ENCODE results near the gene PAK6.

The PAK6 gene

DNA sequence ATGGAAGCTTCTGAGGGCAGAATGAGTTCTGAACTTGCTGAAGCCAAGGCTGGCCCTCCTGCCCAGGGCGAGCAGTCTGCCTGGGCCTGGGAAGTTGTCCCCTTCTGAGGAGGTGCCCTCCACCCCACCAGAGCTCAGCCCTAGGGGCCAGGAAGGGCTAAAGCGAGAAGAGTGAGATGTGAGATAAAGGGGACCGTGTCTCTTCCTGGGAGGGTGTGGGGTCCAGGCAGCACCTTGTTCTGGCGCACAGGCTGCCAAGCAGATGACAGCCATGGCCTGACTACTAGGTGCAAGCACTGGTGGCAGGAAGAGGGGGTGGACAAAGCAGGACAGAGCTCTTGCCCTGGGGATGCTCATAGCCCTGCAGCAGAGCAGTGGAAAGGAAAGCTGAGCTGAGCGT is 3.7 kb downstream of the PAK6 start:
- Histone ChIP-seq H2BK120ac (ENCODE audit: low read depth, low read length) (no peak overlapping the region), H3K79me2 (ENCODE audit: control insufficient read depth, insufficient read depth, low read length) (no peaks in the 10 kb centered on the region), H3K36me3 (ENCODE audit: control insufficient read depth, insufficient read depth, low read length) (no peaks in the 10 kb centered on the region), H3K23ac (ENCODE audit: low read length) (no peak overlapping the region), H3K27ac (ENCODE audit: low read depth, low read length) (no peak overlapping the region), H3K4me1 (ENCODE audit: control insufficient read depth, low read depth, low read length) (peaks cover 3% of the 10 kb centered on the region), H3K27me3 (ENCODE audit: insufficient read depth, low read length, poor library complexity) (no peaks in the 10 kb centered on the region), H3K4me3 (ENCODE audit: low read length) (no peak overlapping the region), H3K56ac (ENCODE audit: low read length) (no peak overlapping the region), H3K79me1 (ENCODE audit: low read length) (no peaks in the 10 kb centered on the region), H3K4ac (ENCODE audit: low read depth, low read length) (no peak overlapping the region), H4K8ac (ENCODE audit: low read depth, low read length) (no peak overlapping the region), H3K9ac (ENCODE audit: low read length) (no peak overlapping the region), H2BK15ac (replicated peaks; ENCODE audit: low read depth) (no peak overlapping the region), H2AK5ac (ENCODE audit: low read length) (no peak overlapping the region), H3K4me2 (ENCODE audit: low read length) (no peak overlapping the region), H4K5ac (ENCODE audit: low read length) (no peak overlapping the region), H3K18ac (ENCODE audit: low read length) (no peak overlapping the region), H2BK5ac (ENCODE audit: low read length) (no peak overlapping the region)
- no peak for DNase-seq
- WGBS (ENCODE audit: extremely low coverage, insufficient coverage, low lambda C conversion rate): no CpG with 5 or more reads among the region's 5 CpGs

DNA sequence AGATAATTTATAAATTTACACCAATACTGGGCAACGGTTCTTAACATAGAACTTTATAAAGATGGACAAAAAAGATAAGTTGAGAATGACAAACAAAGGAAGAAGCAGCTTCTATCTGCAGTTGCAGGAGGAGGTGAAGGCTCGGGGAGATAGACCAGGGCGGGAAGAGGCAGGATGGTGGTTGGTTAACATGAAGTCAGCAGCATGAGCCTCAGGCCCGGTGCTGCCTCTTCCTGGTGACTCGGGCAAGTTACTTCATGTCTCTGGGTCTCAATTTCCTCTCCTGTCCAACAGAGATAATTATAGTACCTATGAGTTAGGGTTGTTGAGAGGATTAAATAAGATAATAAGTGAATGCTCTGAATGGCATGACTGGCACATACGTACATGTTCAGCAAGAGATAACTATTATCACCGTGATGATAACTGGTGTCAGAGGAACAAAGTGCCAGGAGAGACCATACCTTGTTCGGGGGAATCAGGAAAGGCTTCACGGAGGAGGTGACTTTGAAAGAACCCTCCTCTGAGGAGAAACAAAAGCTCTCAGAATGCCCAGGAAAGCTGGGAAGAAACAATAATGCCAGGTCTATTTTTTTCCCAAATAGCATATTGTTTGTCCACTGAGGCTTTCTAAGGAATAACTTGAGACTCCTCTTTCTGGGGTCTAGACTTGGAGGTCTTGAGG is 4.4 kb downstream of the PAK6 start:
- H2BK5ac ChIP-seq (ENCODE audit: low read length): no peak overlapping the region
- H2AK5ac ChIP-seq (ENCODE audit: low read length): no peak overlapping the region
- no peaks in the 10 kb centered on the region for H3K79me2 ChIP-seq (ENCODE audit: control insufficient read depth, insufficient read depth, low read length)
- H2BK120ac ChIP-seq (ENCODE audit: low read depth, low read length): no peak overlapping the region
- no peak overlapping the region for H3K4me3 ChIP-seq (ENCODE audit: low read length)
- H4K5ac ChIP-seq (ENCODE audit: low read length): no peak overlapping the region
- no peak overlapping the region for H3K9ac ChIP-seq (ENCODE audit: low read length)
- no peak for DNase-seq
- no peak overlapping the region for H2BK15ac ChIP-seq (replicated peaks; ENCODE audit: low read depth)
- no peaks in the 10 kb centered on the region for H3K79me1 ChIP-seq (ENCODE audit: low read length)
- no peak overlapping the region for H3K56ac ChIP-seq (ENCODE audit: low read length)
- peaks cover 3% of the 10 kb centered on the region for H3K4me1 ChIP-seq (ENCODE audit: control insufficient read depth, low read depth, low read length)
- H3K18ac ChIP-seq (ENCODE audit: low read length): no peak overlapping the region
- H3K27ac ChIP-seq (ENCODE audit: low read depth, low read length): no peak overlapping the region
- H3K4ac ChIP-seq (ENCODE audit: low read depth, low read length): no peak overlapping the region
- WGBS (ENCODE audit: extremely low coverage, insufficient coverage, low lambda C conversion rate): no CpG with 5 or more reads among the region's 9 CpGs
- H3K23ac ChIP-seq (ENCODE audit: low read length): no peak overlapping the region
- no peak overlapping the region for H4K8ac ChIP-seq (ENCODE audit: low read depth, low read length)
- H3K4me2 ChIP-seq (ENCODE audit: low read length): no peak overlapping the region
- no peaks in the 10 kb centered on the region for H3K36me3 ChIP-seq (ENCODE audit: control insufficient read depth, insufficient read depth, low read length)
- no peaks in the 10 kb centered on the region for H3K27me3 ChIP-seq (ENCODE audit: insufficient read depth, low read length, poor library complexity)

DNA sequence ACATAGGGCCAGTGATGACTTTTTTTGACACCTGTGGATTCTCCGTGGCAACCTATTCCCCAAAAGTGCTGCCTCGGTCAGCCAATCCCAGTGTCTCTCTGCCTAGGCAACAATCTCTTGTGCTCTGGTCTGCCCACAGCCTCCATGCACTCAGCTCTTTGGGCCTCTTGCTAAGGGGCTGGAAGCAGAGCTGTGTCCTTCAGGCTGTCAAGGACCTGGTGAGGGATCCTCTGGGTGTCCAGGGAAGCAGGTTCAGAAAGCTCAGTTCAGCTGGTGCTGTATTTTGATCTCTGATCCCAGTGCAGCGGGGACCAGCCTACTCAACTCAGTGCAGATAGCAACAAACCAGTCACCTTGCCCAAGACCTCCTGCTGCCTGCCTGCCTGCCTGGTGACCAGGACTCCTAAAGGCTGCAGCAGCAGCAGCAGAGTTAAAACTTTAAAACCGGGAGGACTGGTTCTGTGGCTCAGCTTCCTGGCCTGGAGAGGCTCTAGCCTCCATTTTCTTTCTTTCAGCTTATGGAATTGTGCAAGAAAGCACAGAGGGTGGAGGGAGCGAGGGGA is 6.2 kb downstream of the PAK6 start:
- Histone ChIP-seq H2BK15ac (replicated peaks; ENCODE audit: low read depth) (no peak overlapping the region), H3K79me1 (ENCODE audit: low read length) (no peaks in the 10 kb centered on the region), H3K4ac (ENCODE audit: low read depth, low read length) (no peak overlapping the region), H3K4me2 (ENCODE audit: low read length) (no peak overlapping the region), H4K5ac (ENCODE audit: low read length) (no peak overlapping the region), H3K36me3 (ENCODE audit: control insufficient read depth, insufficient read depth, low read length) (no peaks in the 10 kb centered on the region), H3K56ac (ENCODE audit: low read length) (no peak overlapping the region), H3K18ac (ENCODE audit: low read length) (no peak overlapping the region), H2BK5ac (ENCODE audit: low read length) (no peak overlapping the region), H3K27ac (ENCODE audit: low read depth, low read length) (no peak overlapping the region), H2AK5ac (ENCODE audit: low read length) (no peak overlapping the region), H3K4me3 (ENCODE audit: low read length) (no peak overlapping the region), H3K9ac (ENCODE audit: low read length) (no peak overlapping the region), H3K23ac (ENCODE audit: low read length) (no peak overlapping the region), H4K8ac (ENCODE audit: low read depth, low read length) (no peak overlapping the region), H2BK120ac (ENCODE audit: low read depth, low read length) (no peak overlapping the region), H3K4me1 (ENCODE audit: control insufficient read depth, low read depth, low read length) (peaks cover 3% of the 10 kb centered on the region), H3K79me2 (ENCODE audit: control insufficient read depth, insufficient read depth, low read length) (no peaks in the 10 kb centered on the region), H3K27me3 (ENCODE audit: insufficient read depth, low read length, poor library complexity) (no peaks in the 10 kb centered on the region)
- no CpG with 5 or more reads among the region's 5 CpGs for WGBS (ENCODE audit: extremely low coverage, insufficient coverage, low lambda C conversion rate)
- DNase-seq: peak; percentile 48

DNA sequence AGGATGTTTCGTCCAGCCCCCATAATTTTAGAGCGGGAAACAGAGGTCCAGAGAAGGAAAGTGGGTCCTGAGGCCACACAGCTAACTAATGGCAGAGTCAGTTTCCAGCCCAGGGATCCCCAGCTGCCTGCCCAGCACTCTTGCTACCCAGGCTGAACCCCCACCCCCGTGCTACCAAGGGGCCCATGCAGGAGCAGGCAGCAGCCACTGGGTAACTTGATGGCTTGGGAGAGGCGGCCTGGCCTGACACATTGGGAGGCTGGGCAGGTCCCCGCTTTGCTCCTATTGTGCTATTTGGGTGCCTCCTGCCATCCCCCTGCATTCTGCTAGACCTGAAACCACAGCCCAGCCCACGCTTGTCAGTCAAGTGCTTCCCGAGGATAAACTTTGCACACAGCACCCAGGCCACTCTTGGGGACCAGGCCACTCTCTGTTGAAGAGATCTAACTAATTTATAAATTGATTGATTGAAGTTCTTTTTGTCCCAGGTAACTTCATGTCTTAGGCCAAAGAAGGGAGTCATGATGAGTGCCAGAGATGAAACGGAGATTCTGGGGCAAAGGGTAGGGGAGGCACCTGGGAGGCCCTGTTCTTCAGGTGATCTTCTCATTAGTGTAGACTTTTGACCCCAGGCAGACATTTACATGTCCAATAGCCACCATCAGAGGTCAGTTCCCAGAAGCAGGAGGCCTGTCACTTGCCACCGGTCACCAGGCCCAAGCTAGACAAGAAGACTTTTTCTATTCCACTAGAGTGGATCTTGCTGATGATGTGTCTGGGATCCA is 7.0 kb downstream of the PAK6 start:
- H3K79me2 ChIP-seq (ENCODE audit: control insufficient read depth, insufficient read depth, low read length): no peaks in the 10 kb centered on the region
- H3K4me1 ChIP-seq (ENCODE audit: control insufficient read depth, low read depth, low read length): peaks cover 3% of the 10 kb centered on the region
- H2AK5ac ChIP-seq (ENCODE audit: low read length): no peak overlapping the region
- no peak overlapping the region for H3K27ac ChIP-seq (ENCODE audit: low read depth, low read length)
- H3K18ac ChIP-seq (ENCODE audit: low read length): no peak overlapping the region
- H2BK5ac ChIP-seq (ENCODE audit: low read length): no peak overlapping the region
- H3K56ac ChIP-seq (ENCODE audit: low read length): no peak overlapping the region
- no peak overlapping the region for H3K4me3 ChIP-seq (ENCODE audit: low read length)
- H3K9ac ChIP-seq (ENCODE audit: low read length): no peak overlapping the region
- no peak for DNase-seq
- H2BK15ac ChIP-seq (replicated peaks; ENCODE audit: low read depth): no peak overlapping the region
- no peak overlapping the region for H4K5ac ChIP-seq (ENCODE audit: low read length)
- no peak overlapping the region for H3K4me2 ChIP-seq (ENCODE audit: low read length)
- no peak overlapping the region for H3K4ac ChIP-seq (ENCODE audit: low read depth, low read length)
- H3K27me3 ChIP-seq (ENCODE audit: insufficient read depth, low read length, poor library complexity): no peaks in the 10 kb centered on the region
- H3K79me1 ChIP-seq (ENCODE audit: low read length): no peaks in the 10 kb centered on the region
- WGBS (ENCODE audit: extremely low coverage, insufficient coverage, low lambda C conversion rate): no CpG with 5 or more reads among the region's 9 CpGs
- H4K8ac ChIP-seq (ENCODE audit: low read depth, low read length): no peak overlapping the region
- H3K36me3 ChIP-seq (ENCODE audit: control insufficient read depth, insufficient read depth, low read length): no peaks in the 10 kb centered on the region
- no peak overlapping the region for H3K23ac ChIP-seq (ENCODE audit: low read length)
- H2BK120ac ChIP-seq (ENCODE audit: low read depth, low read length): no peak overlapping the region

DNA sequence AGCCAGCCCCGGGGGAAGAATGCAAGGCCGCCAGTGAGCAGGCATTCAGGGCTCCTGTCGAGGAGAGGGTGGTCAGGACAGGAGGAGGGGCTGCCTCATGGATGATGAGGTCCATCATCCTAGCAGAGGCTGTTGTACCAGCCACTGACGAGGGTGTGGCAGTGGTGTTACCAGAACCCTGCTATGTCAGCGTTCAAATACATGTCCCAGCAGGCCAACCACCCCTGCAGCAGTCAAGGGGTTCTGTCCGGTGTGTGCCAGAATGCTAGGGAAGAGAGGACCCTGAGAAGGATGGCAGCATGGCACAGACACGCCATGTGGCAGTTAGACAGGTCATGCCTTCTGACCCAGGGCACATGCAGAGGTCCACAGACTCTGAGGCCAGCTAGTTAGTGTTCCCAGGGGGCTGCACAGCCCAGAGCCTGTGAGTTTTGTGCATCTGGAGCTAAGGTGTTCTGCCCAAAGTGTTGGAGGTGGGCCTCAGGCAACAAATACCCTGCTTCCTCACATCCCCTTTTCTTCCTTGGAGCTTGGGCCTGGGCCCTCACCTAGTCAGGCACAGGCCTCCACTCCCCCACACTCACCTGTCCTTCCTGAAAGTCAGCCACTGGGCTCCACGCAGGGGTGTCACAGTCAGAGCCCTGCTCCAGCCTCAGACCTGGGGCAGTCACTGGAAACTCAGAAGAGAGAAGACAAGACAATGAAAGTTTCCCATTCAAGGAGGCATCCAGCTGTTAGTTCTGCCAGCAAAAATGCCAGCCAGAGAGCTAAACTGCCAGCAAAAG is 7.8 kb downstream of the PAK6 start:
- Histone ChIP-seq H3K27ac (ENCODE audit: low read depth, low read length) (no peak overlapping the region), H3K23ac (ENCODE audit: low read length) (no peak overlapping the region), H3K18ac (ENCODE audit: low read length) (no peak overlapping the region), H2AK5ac (ENCODE audit: low read length) (no peak overlapping the region), H3K79me1 (ENCODE audit: low read length) (no peaks in the 10 kb centered on the region), H3K4me1 (ENCODE audit: control insufficient read depth, low read depth, low read length) (peaks cover 3% of the 10 kb centered on the region), H3K79me2 (ENCODE audit: control insufficient read depth, insufficient read depth, low read length) (no peaks in the 10 kb centered on the region), H3K56ac (ENCODE audit: low read length) (no peak overlapping the region), H3K9ac (ENCODE audit: low read length) (no peak overlapping the region), H3K4me3 (ENCODE audit: low read length) (no peak overlapping the region), H2BK15ac (replicated peaks; ENCODE audit: low read depth) (no peak overlapping the region), H2BK120ac (ENCODE audit: low read depth, low read length) (no peak overlapping the region), H3K4me2 (ENCODE audit: low read length) (no peak overlapping the region), H3K4ac (ENCODE audit: low read depth, low read length) (no peak overlapping the region), H2BK5ac (ENCODE audit: low read length) (no peak overlapping the region), H3K27me3 (ENCODE audit: insufficient read depth, low read length, poor library complexity) (peaks cover under 1% of the 10 kb centered on the region), H4K8ac (ENCODE audit: low read depth, low read length) (no peak overlapping the region), H4K5ac (ENCODE audit: low read length) (no peak overlapping the region), H3K36me3 (ENCODE audit: control insufficient read depth, insufficient read depth, low read length) (no peaks in the 10 kb centered on the region)
- no CpG with 5 or more reads among the region's 8 CpGs for WGBS (ENCODE audit: extremely low coverage, insufficient coverage, low lambda C conversion rate)
- no peak for DNase-seq

Data from mesendoderm (in vitro differentiated cells).